Keratinocyte (primary cell): ENCODE data around the gene ENTPD5. TPM values are rescaled to one million over a fixed set of nuclear protein-coding genes. Genes with fewer than 3 reads are reported as not detected.

Source experiments
- DNase-seq: peaks from one replicate; pipeline ENCODE4 v3.0.0-alpha.2; 2011; ENCODE audit warnings: low read depth, missing footprints, low spot score
- FAIRE-seq: peaks from 2 replicates; lab custom pipeline; 2011; peaks lifted over from hg19 to GRCh38; lab: Jason Lieb, UNC
- H2AFZ ChIP-seq: 2 replicates; pipeline ENCODE4 v1.6.0; 2012; ENCODE audit warnings: low read length, control low read depth, inconsistent platforms; ENCODE audit not compliant: control insufficient read depth
- H3K27ac ChIP-seq: 2 replicates; pipeline ENCODE4 v1.5.1; 2011; ENCODE audit warnings: low read length; ENCODE audit not compliant: control insufficient read depth, insufficient read depth
- H3K27me3 ChIP-seq: 3 replicates; pipeline ENCODE4 v1.6.0; 2011; ENCODE audit warnings: low read length; ENCODE audit not compliant: control insufficient read depth, insufficient read depth; ENCODE audit errors: extremely low read depth
- H3K36me3 ChIP-seq, 2 experiments: 2 replicates in 1 of 2; 3 replicates in 1 of 2; pipeline ENCODE4 v1.5.1; 2011; ENCODE audit warnings: low read length in 2 of 2, mild to moderate bottlenecking in 1 of 2; ENCODE audit not compliant: control insufficient read depth in 2 of 2, insufficient read depth in 2 of 2; ENCODE audit errors: extremely low read depth in 1 of 2
- H3K4me1 ChIP-seq: 3 replicates; pipeline ENCODE4 v1.5.1; 2011; ENCODE audit warnings: low read length; ENCODE audit not compliant: control insufficient read depth, insufficient read depth; ENCODE audit errors: extremely low read depth
- H3K4me2 ChIP-seq: 3 replicates; pipeline ENCODE4 v1.6.0; 2011; ENCODE audit warnings: low read depth, low read length; ENCODE audit not compliant: control insufficient read depth, insufficient read depth; ENCODE audit errors: extremely low read depth
- H3K4me3 ChIP-seq, 3 experiments: fragments of 200-600 bp in 1 of 3; sonication (generic) in 1 of 3; 2 replicates in 2 of 3; 3 replicates in 1 of 3; pipeline ENCODE4 v1.5.1; 2011 to 2016; ENCODE audit warnings: low read length in 3 of 3, mild to moderate bottlenecking in 3 of 3, control low read depth in 2 of 3, inconsistent platforms in 1 of 3, low read depth in 1 of 3, mixed read lengths in 1 of 3, mixed run types in 1 of 3, moderate library complexity in 1 of 3; ENCODE audit not compliant: control insufficient read depth in 2 of 3, insufficient read depth in 2 of 3; ENCODE audit errors: extremely low read depth in 1 of 3
- H3K79me2 ChIP-seq: 2 replicates; pipeline ENCODE4 v1.6.0; 2012; ENCODE audit warnings: low read length; ENCODE audit not compliant: control insufficient read depth, insufficient read depth
- H3K9ac ChIP-seq: 3 replicates; pipeline ENCODE4 v1.6.0; 2011; ENCODE audit warnings: low read length; ENCODE audit not compliant: control insufficient read depth, insufficient read depth; ENCODE audit errors: extremely low read depth
- H3K9me1 ChIP-seq: 3 replicates; pipeline ENCODE4 v1.6.0; 2011; ENCODE audit warnings: low read length; ENCODE audit not compliant: control insufficient read depth, insufficient read depth; ENCODE audit errors: extremely low read depth
- H3K9me3 ChIP-seq: 2 replicates; pipeline ENCODE4 v1.5.1; 2012; ENCODE audit warnings: low read depth, low read length; ENCODE audit not compliant: control insufficient read depth
- H4K20me1 ChIP-seq: 3 replicates; pipeline ENCODE4 v1.6.0; 2011; ENCODE audit warnings: low read length; ENCODE audit not compliant: control insufficient read depth, insufficient read depth; ENCODE audit errors: extremely low read depth
- CTCF ChIP-seq, 3 experiments: IDR thresholded peaks in 1 of 3; conservative IDR thresholded peaks in 1 of 3; optimal IDR thresholded peaks in 1 of 3; 2 replicates in 2 of 3; 3 replicates in 1 of 3; pipeline versions ENCODE3 to v1.5.1; 2011; ENCODE audit warnings: low read length in 3 of 3, mild to moderate bottlenecking in 3 of 3, moderate library complexity in 2 of 3, control low read depth in 1 of 3, inconsistent platforms in 1 of 3; ENCODE audit not compliant: insufficient read depth in 2 of 3; ENCODE audit errors: extremely low read depth in 1 of 3
- EZH2 ChIP-seq: IDR thresholded peaks from one replicate; pipeline ENCODE4 v1.6.1; 2012; ENCODE audit warnings: inconsistent platforms, mild to moderate bottlenecking, low read length, moderate library complexity
- dilution Hi-C: fragments of 300-500 bp; cut with MboI; formaldehyde crosslinking; loops from one replicate; pipeline ENCODE4 v1.7.0; 2020; ENCODE audit warnings: low sequenced_read_pairs; ENCODE audit not compliant: extremely low pct_ligation_motif_present
- polyA minus RNA-seq, 3 experiments: library from RNA; depleted of rRNA, polyadenylated mRNA; stranded (reverse); fragments of >200 nt; gene quantifications; 1 replicate in 1 of 3; 2 replicates in 1 of 3; 3 replicates in 1 of 3; pipeline ENCODE4 v1.2.3, GENCODE V29; 2011
- polyA plus RNA-seq, 5 experiments: library from polyadenylated mRNA; depleted of rRNA in 3 of 5; stranded (reverse) in 3 of 5; stranded (forward) in 1 of 5; unstranded in 1 of 5; fragments of >200 nt; gene quantifications; 1 replicate in 1 of 5; 2 replicates in 3 of 5; 3 replicates in 1 of 5; pipeline versions ENCODE4 v1.2.1 to v1.2.3, GENCODE V29; 2011 to 2012; ENCODE audit warnings: missing spikeins in 2 of 5, low read depth in 1 of 5, low replicate concordance in 1 of 5

The ENTPD5 gene
- polyA plus RNA-seq (8.7 to 10.5 TPM (median 10.4 TPM) in 3 replicates), polyA minus RNA-seq (5.6 to 13.6 TPM (median 8.6 TPM) in 3 replicates)
- polyA plus RNA-seq (2011; ENCODE audit: low read depth): 4.4 TPM
- polyA plus RNA-seq (2011; cell fraction: cytosol; rRNA removed): 8.7 and 14.3 TPM in 2 replicates
- polyA plus RNA-seq (2011; cell fraction: nucleus; rRNA removed): 15.5 and 16.9 TPM in 2 replicates
- 6.0 and 7.9 TPM in 2 replicates for polyA plus RNA-seq (2012; ENCODE audit: low replicate concordance)
- polyA minus RNA-seq (2011; cell fraction: cytosol; rRNA and poly(A)+ RNA removed): 9.0 TPM
- 7.9 and 12.8 TPM in 2 replicates for polyA minus RNA-seq (2011; cell fraction: nucleus; rRNA and poly(A)+ RNA removed)

DNA sequence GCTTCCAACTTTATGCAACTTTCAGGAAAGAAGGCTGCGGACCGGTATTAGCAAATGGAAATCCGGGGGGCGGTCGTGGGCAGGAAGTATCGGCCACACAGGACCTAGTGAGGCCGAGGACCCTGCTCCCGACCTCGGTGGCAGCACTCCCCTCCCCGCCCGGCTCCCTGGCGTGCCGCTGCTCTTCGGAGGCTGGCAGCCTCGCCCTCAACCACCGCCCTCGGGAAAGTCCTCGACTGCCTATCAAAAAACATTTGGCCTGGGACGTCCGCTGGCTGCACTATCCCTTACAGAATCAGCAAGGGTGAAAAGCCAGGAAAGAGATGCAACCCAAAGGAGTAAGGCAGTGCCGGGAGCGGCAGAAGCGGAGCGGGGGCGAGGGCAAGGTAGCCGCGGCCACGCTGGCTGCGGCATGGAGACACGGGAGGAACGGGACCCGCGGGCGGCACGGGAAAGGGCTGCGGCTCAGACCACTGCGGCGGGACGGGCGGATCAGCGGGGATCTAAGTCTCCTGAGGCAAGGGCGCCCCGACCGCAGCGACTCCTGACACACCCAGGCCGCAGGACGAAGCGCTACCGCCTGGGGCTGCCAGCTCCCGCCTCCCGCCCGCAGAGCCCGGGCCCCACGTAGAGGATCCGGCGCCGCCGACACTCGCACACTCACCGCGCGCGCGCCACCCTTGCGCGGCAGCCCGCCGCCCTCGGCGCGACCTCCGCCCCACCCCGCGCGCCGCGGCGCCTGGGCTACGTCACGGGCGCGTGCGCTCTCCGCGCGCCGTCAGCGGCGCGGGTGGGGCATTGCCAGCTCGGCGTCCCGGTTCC, at the start of gene ENTPD5, which contains the start of gene BBOF1:
TSS of gene ENTPD5 (minus strand) at position 703 of the 822 bp plus-strand sequence. CDS start 31,186 bp downstream, outside the sequence.
TSS of gene BBOF1 (plus strand) at position 764 of the 822 bp plus-strand sequence. CDS start 130 bp downstream, outside the sequence.
- Histone ChIP-seq H3K27me3 (no peaks in the 10 kb centered on the region), H4K20me1 (no peaks in the 10 kb centered on the region), H3K27ac (peak within 1 kb of the TSS; percentile 89), H3K9ac (peak within 1 kb of the TSS; percentile 95), H3K4me3 (peak within 1 kb of the TSS; percentile 80 to 85 (median 83)), H3K9me3 (no peaks in the 10 kb centered on the region), H3K36me3 (no peaks in the 10 kb centered on the region), H3K9me1 (no peaks in the 10 kb centered on the region), H3K4me1 (peaks cover 9% of the 10 kb centered on the region), H3K79me2 (no peaks in the 10 kb centered on the region), H3K4me2 (peak within 1 kb of the TSS; percentile 79), H2AFZ (peak within 1 kb of the TSS; percentile 78)
- DNase-seq: peak; percentile 30
- dilution Hi-C loops: no loop called here
- FAIRE-seq: no peak
- TF ChIP-seq CTCF (optimal IDR thresholded peaks at IDR 0.05 in 1 of 3, IDR thresholded peaks at IDR 0.05 in 1 of 3, conservative IDR thresholded peaks at IDR 0.05 in 1 of 3; ENCODE audit: extremely low read depth in 1 of 3, insufficient read depth in 2 of 3, low read length in 3 of 3) (no peak), EZH2 (no peak)

- H2AFZ ChIP-seq: no peak overlapping the region
- H3K9ac ChIP-seq: no peak overlapping the region
- H4K20me1 ChIP-seq: no peaks in the 10 kb centered on the region
- H3K4me1 ChIP-seq: peaks cover 8% of the 10 kb centered on the region
- no peaks in the 10 kb centered on the region for H3K9me3 ChIP-seq
- H3K27ac ChIP-seq: no peak overlapping the region
- no peak overlapping the region for H3K4me3 ChIP-seq
- H3K36me3 ChIP-seq: no peaks in the 10 kb centered on the region
- TF ChIP-seq CTCF (optimal IDR thresholded peaks at IDR 0.05 in 1 of 3, IDR thresholded peaks at IDR 0.05 in 1 of 3, conservative IDR thresholded peaks at IDR 0.05 in 1 of 3; ENCODE audit: extremely low read depth in 1 of 3, insufficient read depth in 2 of 3, low read length in 3 of 3): no peak
- TF ChIP-seq EZH2: no peak
- DNase-seq: no peak
- H3K4me2 ChIP-seq: no peak overlapping the region
- no peaks in the 10 kb centered on the region for H3K27me3 ChIP-seq
- no peak for FAIRE-seq
- dilution Hi-C loops: no loop called here
- no peaks in the 10 kb centered on the region for H3K9me1 ChIP-seq
- H3K79me2 ChIP-seq: no peaks in the 10 kb centered on the region
Observed at GRCh38 chr14:74065746-74066575, 46.9 kb upstream of the ENTPD5 start.
